ENCODE results near the gene CHCHD1. TPM values are rescaled to one million over a fixed set of nuclear protein-coding genes. Genes with fewer than 3 reads are reported as not detected.

CHCHD1 gene
- polyA plus RNA-seq, 2 of the 4 experiments (the other 2 are of a cell fraction) = 75.4 to 80.6 TPM

DNA sequence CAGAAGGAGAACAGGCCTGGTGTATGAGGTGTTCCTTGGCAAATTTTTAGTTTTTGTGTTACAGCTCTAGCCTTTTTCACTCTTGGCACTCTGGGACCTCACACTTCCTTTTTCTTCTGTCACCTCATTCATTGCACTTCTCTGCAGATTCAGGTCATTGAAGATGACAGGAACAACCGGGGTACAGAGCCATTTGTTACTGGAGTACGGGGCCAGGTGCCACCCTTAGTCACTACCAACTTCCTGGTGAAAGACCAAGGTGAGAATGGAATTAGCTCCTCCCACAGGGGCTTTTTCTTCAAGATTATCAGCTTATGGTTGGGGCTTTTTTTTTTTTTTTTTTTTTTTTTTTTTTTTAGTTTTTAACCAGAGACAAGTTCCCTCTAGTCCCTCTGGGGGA lies 18.5 kb upstream of the CHCHD1 start (continued):
- TF ChIP-seq REST (IDR thresholded peaks at IDR 0.05) (no peak), NR3C1 (IDR thresholded peaks at IDR 0.05) (no peak)

DNA sequence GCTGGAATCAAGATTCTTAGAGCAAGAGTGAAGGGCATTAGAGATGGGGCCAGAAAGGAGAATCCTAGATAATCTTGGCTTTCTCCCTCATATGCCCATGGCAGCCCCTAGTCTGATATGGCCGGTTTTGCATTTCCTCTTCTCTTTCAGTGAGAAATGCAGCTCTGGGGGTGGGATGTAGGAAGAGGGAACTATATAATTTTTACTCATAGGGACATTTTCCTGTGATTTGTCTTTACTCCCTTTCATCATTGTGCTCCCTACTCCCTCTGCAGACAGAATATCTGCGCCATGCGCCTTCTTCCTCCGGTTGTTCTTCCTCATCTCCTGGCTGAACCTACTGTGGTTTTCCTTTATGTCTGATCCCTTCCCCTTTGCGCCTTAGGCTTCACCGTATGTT lies 16.8 kb upstream of the CHCHD1 start:
- Histone ChIP-seq H3K4me1 (peaks cover 14% of the 10 kb centered on the region; the same call in 2 of the 3 replicates), H3K4me3 (no peak overlapping the region), H3K27ac (no peak overlapping the region), H3K9me3 (no peaks in the 10 kb centered on the region), H3K4me2 (no peak overlapping the region)
- WGBS (ENCODE audit: missing lambda C conversion rate) = 95% methylated on average over 6 of the region's 6 CpGs
- ChIA-PET POLR2A (interaction anchor here (1.0 to 1.2 kb wide), 2 partner anchors 17 to 35 kb away, joined by 3 read pairs; partner anchors contain the start of gene CHCHD1), CTCF (interaction anchor here (0.8 kb wide), 1 partner anchor 9 kb away, joined by 3 read pairs; no protein-coding TSS in a partner anchor)
- ATAC-seq (no peak), FAIRE-seq (no peak), DNase-seq (ENCODE audit: low read depth in 1 of 2, low spot score in 1 of 2) (no peak)
- no peak for TF ChIP-seq NFE2L2 (conservative IDR thresholded peaks at IDR 0.05; ENCODE audit: low read length)
- TF ChIP-seq POLR2AphosphoS2 (conservative IDR thresholded peaks at IDR 0.05; ENCODE audit: low read length) = no peak
- TF ChIP-seq RNF2 (IDR thresholded peaks at IDR 0.05; ENCODE audit: borderline replicate concordance, low read depth) = no peak
- TF ChIP-seq RARB (CRISPR knock-in tag; IDR thresholded peaks at IDR 0.05) = no peak
- TF ChIP-seq TFCP2L1 (CRISPR knock-in tag; IDR thresholded peaks at IDR 0.05) = no peak
- TF ChIP-seq KDM1A (IDR thresholded peaks at IDR 0.05; ENCODE audit: low read depth) = no peak

DNA sequence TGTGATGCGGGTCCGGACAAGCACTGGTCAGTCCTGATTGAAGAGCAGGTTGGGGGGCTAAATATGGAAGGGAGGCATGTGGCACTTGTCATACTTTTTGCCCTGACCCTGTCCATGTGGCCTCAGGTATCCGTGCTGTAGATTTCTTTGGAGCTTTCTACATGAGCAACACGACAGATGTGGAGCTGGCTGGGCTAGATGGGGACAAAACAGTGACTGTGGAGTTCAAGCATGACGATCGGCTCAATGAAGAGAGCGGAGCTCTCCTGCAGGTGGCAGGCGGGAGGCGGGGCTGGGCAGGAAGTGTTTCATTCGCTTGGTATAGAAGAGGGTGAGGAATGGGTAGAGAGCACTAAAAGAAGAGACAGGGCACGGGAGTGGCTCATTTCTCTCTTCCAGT lies 13.0 kb upstream of the CHCHD1 start:
- ATAC-seq (no peak), FAIRE-seq (no peak), DNase-seq (ENCODE audit: low read depth in 1 of 2, low spot score in 1 of 2) (no peak)
- H3K4me2 ChIP-seq = no peak overlapping the region
- 94% methylated on average over 11 of the region's 11 CpGs for WGBS (ENCODE audit: missing lambda C conversion rate)
- no peak overlapping the region for H3K27ac ChIP-seq
- no peak overlapping the region for H3K4me3 ChIP-seq
- H3K4me1 ChIP-seq = peaks cover 12% of the 10 kb centered on the region
- no peak for TF ChIP-seq FOSL2 (IDR thresholded peaks at IDR 0.05)
- TF ChIP-seq FOSL2 (CRISPR knock-in tag; IDR thresholded peaks at IDR 0.05) = no peak
- TF ChIP-seq, protein P1, sequence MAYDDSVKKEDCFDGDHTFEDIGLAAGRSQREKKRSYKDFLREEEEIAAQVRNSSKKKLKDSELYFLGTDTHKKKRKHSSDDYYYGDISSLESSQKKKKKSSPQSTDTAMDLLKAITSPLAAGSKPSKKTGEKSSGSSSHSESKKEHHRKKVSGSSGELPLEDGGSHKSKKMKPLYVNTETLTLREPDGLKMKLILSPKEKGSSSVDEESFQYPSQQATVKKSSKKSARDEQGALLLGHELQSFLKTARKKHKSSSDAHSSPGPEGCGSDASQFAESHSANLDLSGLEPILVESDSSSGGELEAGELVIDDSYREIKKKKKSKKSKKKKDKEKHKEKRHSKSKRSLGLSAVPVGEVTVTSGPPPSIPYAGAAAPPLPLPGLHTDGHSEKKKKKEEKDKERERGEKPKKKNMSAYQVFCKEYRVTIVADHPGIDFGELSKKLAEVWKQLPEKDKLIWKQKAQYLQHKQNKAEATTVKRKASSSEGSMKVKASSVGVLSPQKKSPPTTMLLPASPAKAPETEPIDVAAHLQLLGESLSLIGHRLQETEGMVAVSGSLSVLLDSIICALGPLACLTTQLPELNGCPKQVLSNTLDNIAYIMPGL (CRISPR knock-in tag; IDR thresholded peaks at IDR 0.05; ENCODE audit: borderline replicate concordance) = no peak
- no peak for TF ChIP-seq ZSCAN20 (CRISPR knock-in tag; IDR thresholded peaks at IDR 0.05)
- no peak for TF ChIP-seq POLR2A (IDR thresholded peaks at IDR 0.05; ENCODE audit: low read length)
- TF ChIP-seq GATA3 (IDR thresholded peaks at IDR 0.05; ENCODE audit: borderline replicate concordance) = no peak
- no peak for TF ChIP-seq PHF8 (IDR thresholded peaks at IDR 0.05; ENCODE audit: borderline replicate concordance, low read depth)
- TF ChIP-seq CBX2 (IDR thresholded peaks at IDR 0.05; ENCODE audit: borderline replicate concordance, low read depth) = no peak
- TF ChIP-seq CBX8 (IDR thresholded peaks at IDR 0.05) = no peak
- TF ChIP-seq NPAS2 (CRISPR knock-in tag; IDR thresholded peaks at IDR 0.05; ENCODE audit: borderline replicate concordance) = no peak
- no peak for TF ChIP-seq JUNB (IDR thresholded peaks at IDR 0.05)
- no peak for TF ChIP-seq FOSB (CRISPR knock-in tag; IDR thresholded peaks at IDR 0.05)
- TF ChIP-seq HOXA7 (CRISPR knock-in tag; IDR thresholded peaks at IDR 0.05) = no peak
- no peaks in the 10 kb centered on the region for H3K9me3 ChIP-seq
- ChIA-PET CTCF (interaction anchor here (1.0 to 2.4 kb wide), 3 partner anchors 10 to 28 kb away, joined by 3 to 10 read pairs (median 6); partner anchors contain the start of gene ZSWIM8), POLR2A (interaction anchor here (0.6 kb wide), 1 partner anchor 9 kb away, joined by 9 read pairs; no protein-coding TSS in a partner anchor)

Measured in A549 (cell line).